ENCODE results near the gene CD320.
"Not testable (repeated sequence)": the region's sequence is repeated elsewhere in the genome, so short reads cannot be mapped to it uniquely, and the experiment has no call there.

- not testable (repeated sequence) for TF ChIP-seq USF2 (IDR thresholded peaks at IDR 0.05; ENCODE audit: low read length); EZH2 (IDR thresholded peaks at IDR 0.05; ENCODE audit: low read depth, low read length, severe bottlenecking); CTCF (IDR thresholded peaks at IDR 0.05; ENCODE audit: control extremely low read depth in 1 of 3, insufficient read depth in 1 of 3, low read depth in 1 of 3, low read length in 3 of 3); RNF2 (IDR thresholded peaks at IDR 0.05; ENCODE audit: borderline replicate concordance, low read depth, low read length, missing control alignments, poor library complexity, severe bottlenecking); NANOG (IDR thresholded peaks at IDR 0.05; ENCODE audit: insufficient read depth, low read depth, low read length, poor library complexity, severe bottlenecking); CBX8 (IDR thresholded peaks at IDR 0.05; ENCODE audit: borderline replicate concordance, low read depth, low read length); GABPA (IDR thresholded peaks at IDR 0.05; ENCODE audit: borderline replicate concordance, insufficient read depth, low read length); TAF1 (IDR thresholded peaks at IDR 0.05; ENCODE audit: low read depth, low read length); EP300 (IDR thresholded peaks at IDR 0.05; ENCODE audit: borderline replicate concordance in 1 of 2, low read depth in 2 of 2, low read length in 2 of 2); EGR1 (IDR thresholded peaks at IDR 0.05; ENCODE audit: borderline replicate concordance, low read depth, low read length); POLR2AphosphoS5 (IDR thresholded peaks at IDR 0.05; ENCODE audit: low read depth, low read length); E2F6 (IDR thresholded peaks at IDR 0.05)
- TF ChIP-seq RAD21 (IDR thresholded peaks at IDR 0.05 in 1 of 2, conservative IDR thresholded peaks at IDR 0.05 in 1 of 2; ENCODE audit: low read depth in 2 of 2, low read length in 2 of 2) = peak in 1 of 2 experiments; percentile 20; a peak in 1 of 4 replicates
Measured at GRCh38 chr19:8318835-8319234, 10.7 kb upstream of the CD320 start.

Data from H1 (cell line).